Activated CD8-positive, alpha-beta memory T cell treated with anti-CD3 and anti-CD28 coated beads for 1 hour (primary cell): ENCODE results near the gene ITPR2.

Source experiments
- DNase-seq, 2 donors: peaks; one replicate each; pipeline ENCODE4 v3.0.0-alpha.2; 2020; ENCODE audit warnings: low read depth in 1 of 2; ENCODE audit errors: extremely low read depth in 1 of 2

ITPR2 gene

GRCh38 chr12:26595806-26596205 lies 237.2 kb downstream of the ITPR2 start:
- DNase-seq, result no peak

GRCh38 chr12:26580619-26581018 lies 252.4 kb downstream of the ITPR2 start:
- DNase-seq, result no peak

GRCh38 chr12:26576266-26576665 lies 256.7 kb downstream of the ITPR2 start:
- DNase-seq, result no peak

GRCh38 chr12:26573225-26573909 lies 259.6 kb downstream of the ITPR2 start:
- DNase-seq, result no peak

GRCh38 chr12:26572137-26572536 lies 260.9 kb downstream of the ITPR2 start:
- no peak for DNase-seq

- DNase-seq, result no peak
These were observed 261.4 kb downstream of the ITPR2 start for GRCh38 chr12:26571560-26571959.

GRCh38 chr12:26567126-26567525 lies 265.9 kb downstream of the ITPR2 start:
- no peak for DNase-seq

GRCh38 chr12:26566675-26567074 lies 266.3 kb downstream of the ITPR2 start:
- no peak for DNase-seq

- DNase-seq, result no peak
These were observed 266.8 kb downstream of the ITPR2 start for GRCh38 chr12:26566186-26566585.

GRCh38 chr12:26564391-26564790 lies 268.6 kb downstream of the ITPR2 start:
- no peak for DNase-seq

GRCh38 chr12:26563552-26563951 lies 269.4 kb downstream of the ITPR2 start:
- DNase-seq, result no peak

- no peak for DNase-seq
These were observed 275.7 kb downstream of the ITPR2 start for GRCh38 chr12:26557326-26557725.

- DNase-seq, result no peak
These were observed 276.1 kb downstream of the ITPR2 start for GRCh38 chr12:26556916-26557315.

- no peak for DNase-seq
These were observed 277.9 kb downstream of the ITPR2 start for GRCh38 chr12:26555139-26555538.

- DNase-seq, result no peak
These were observed 278.7 kb downstream of the ITPR2 start for GRCh38 chr12:26554332-26554731.

GRCh38 chr12:26551385-26551784 lies 281.6 kb downstream of the ITPR2 start:
- DNase-seq, result no peak

GRCh38 chr12:26548227-26548626 lies 284.8 kb downstream of the ITPR2 start:
- DNase-seq, result no peak

GRCh38 chr12:26546535-26547314 lies 286.3 kb downstream of the ITPR2 start:
- DNase-seq, result no peak

GRCh38 chr12:26539131-26539530 lies 293.9 kb downstream of the ITPR2 start:
- DNase-seq, result no peak

GRCh38 chr12:26537651-26538050 lies 295.3 kb downstream of the ITPR2 start:
- no peak for DNase-seq

- no peak for DNase-seq
These were observed 295.9 kb downstream of the ITPR2 start for GRCh38 chr12:26537126-26537525.

GRCh38 chr12:26535826-26536225 lies 297.2 kb downstream of the ITPR2 start:
- no peak for DNase-seq
